ENCODE measurements around the gene A4GNT. TPM values are rescaled to one million over a fixed set of nuclear protein-coding genes. Genes with fewer than 3 reads are reported as not detected.

Gene A4GNT
- polyA plus RNA-seq, 1 donor from 2014 or later: not detected

- no peak overlapping the region for H3K27ac ChIP-seq (ENCODE audit: low read length)
- H3K79me2 ChIP-seq (replicated peaks; ENCODE audit: insufficient read depth, low read length): no peaks in the 10 kb centered on the region
Measured at GRCh38 chr3:138124188-138124587, 8.0 kb downstream of the A4GNT start.

DNA sequence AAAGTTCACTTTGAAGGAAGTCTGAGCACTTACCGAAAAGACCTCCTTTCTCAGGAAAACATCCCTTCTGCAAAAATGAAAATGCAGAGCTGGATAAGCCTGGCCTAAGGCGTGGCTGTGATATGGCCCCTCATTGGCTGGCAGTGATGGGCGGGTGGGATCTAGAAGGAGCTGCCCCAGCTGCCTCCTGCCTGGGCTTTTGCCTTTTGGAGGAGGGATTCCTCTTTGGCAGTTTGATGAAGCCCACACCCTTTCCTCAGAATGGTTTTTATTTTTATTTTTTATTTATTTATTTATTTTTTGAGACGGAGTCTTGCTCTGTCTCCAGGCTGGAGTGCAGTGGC is 12.8 kb downstream of the A4GNT start:
- TF ChIP-seq CTCF (IDR thresholded peaks at IDR 0.05; ENCODE audit: poor library complexity, severe bottlenecking): no peak
- TF ChIP-seq EP300 (conservative IDR thresholded peaks at IDR 0.05; ENCODE audit: poor library complexity, severe bottlenecking): no peak
- TF ChIP-seq SMC3 (conservative IDR thresholded peaks at IDR 0.05; ENCODE audit: poor library complexity): no peak
- no peak for TF ChIP-seq EZH2 (IDR thresholded peaks at IDR 0.05; ENCODE audit: borderline replicate concordance, insufficient read depth, low read length, poor library complexity, severe bottlenecking)
- TF ChIP-seq, protein P1, sequence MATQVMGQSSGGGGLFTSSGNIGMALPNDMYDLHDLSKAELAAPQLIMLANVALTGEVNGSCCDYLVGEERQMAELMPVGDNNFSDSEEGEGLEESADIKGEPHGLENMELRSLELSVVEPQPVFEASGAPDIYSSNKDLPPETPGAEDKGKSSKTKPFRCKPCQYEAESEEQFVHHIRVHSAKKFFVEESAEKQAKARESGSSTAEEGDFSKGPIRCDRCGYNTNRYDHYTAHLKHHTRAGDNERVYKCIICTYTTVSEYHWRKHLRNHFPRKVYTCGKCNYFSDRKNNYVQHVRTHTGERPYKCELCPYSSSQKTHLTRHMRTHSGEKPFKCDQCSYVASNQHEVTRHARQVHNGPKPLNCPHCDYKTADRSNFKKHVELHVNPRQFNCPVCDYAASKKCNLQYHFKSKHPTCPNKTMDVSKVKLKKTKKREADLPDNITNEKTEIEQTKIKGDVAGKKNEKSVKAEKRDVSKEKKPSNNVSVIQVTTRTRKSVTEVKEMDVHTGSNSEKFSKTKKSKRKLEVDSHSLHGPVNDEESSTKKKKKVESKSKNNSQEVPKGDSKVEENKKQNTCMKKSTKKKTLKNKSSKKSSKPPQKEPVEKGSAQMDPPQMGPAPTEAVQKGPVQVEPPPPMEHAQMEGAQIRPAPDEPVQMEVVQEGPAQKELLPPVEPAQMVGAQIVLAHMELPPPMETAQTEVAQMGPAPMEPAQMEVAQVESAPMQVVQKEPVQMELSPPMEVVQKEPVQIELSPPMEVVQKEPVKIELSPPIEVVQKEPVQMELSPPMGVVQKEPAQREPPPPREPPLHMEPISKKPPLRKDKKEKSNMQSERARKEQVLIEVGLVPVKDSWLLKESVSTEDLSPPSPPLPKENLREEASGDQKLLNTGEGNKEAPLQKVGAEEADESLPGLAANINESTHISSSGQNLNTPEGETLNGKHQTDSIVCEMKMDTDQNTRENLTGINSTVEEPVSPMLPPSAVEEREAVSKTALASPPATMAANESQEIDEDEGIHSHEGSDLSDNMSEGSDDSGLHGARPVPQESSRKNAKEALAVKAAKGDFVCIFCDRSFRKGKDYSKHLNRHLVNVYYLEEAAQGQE (IDR thresholded peaks at IDR 0.05; ENCODE audit: borderline replicate concordance): no peak
- no peak for TF ChIP-seq MXI1 (conservative IDR thresholded peaks at IDR 0.05; ENCODE audit: poor library complexity, severe bottlenecking)
- no peak for TF ChIP-seq POLR2AphosphoS5 (IDR thresholded peaks at IDR 0.05)
- no peak for TF ChIP-seq TAF1 (IDR thresholded peaks at IDR 0.05; ENCODE audit: low read depth)
- no peak for TF ChIP-seq RAD21 (conservative IDR thresholded peaks at IDR 0.05)
- Histone ChIP-seq H3K79me2 (replicated peaks; ENCODE audit: insufficient read depth, low read length) (peaks cover 3% of the 10 kb centered on the region), H2AFZ (ENCODE audit: low read depth, low read length) (no peak overlapping the region), H3K4me3 (ENCODE audit: low read length) (no peak overlapping the region), H3K36me3 (ENCODE audit: insufficient read depth, low read length) (no peaks in the 10 kb centered on the region), H3F3A (ENCODE audit: insufficient read depth, low read length, poor library complexity, severe bottlenecking) (no peaks in the 10 kb centered on the region), H3K9me3 (ENCODE audit: low read length) (no peaks in the 10 kb centered on the region), H4K20me1 (ENCODE audit: insufficient read depth) (no peaks in the 10 kb centered on the region), H3K27me3 (ENCODE audit: insufficient read depth, low read depth, low read length) (no peaks in the 10 kb centered on the region), H3K9me2 (ENCODE audit: insufficient read depth, low read length) (no peaks in the 10 kb centered on the region), H3K27ac (ENCODE audit: low read length) (no peak overlapping the region), H3K4me2 (ENCODE audit: low read length) (no peak overlapping the region), H3K9ac (ENCODE audit: low read length) (no peak overlapping the region)

More at GRCh38 chr3:138124188-138124587, 8.0 kb downstream of the A4GNT start:
- Histone ChIP-seq H3K36me3 (ENCODE audit: insufficient read depth, low read length) (no peaks in the 10 kb centered on the region), H4K20me1 (ENCODE audit: insufficient read depth) (no peaks in the 10 kb centered on the region), H3K27me3 (ENCODE audit: insufficient read depth, low read depth, low read length) (no peaks in the 10 kb centered on the region), H3F3A (ENCODE audit: insufficient read depth, low read length, poor library complexity, severe bottlenecking) (no peaks in the 10 kb centered on the region), H3K9me2 (ENCODE audit: insufficient read depth, low read length) (no peaks in the 10 kb centered on the region), H3K4me3 (ENCODE audit: low read length) (no peak overlapping the region), H3K4me2 (ENCODE audit: low read length) (no peak overlapping the region), H3K9ac (ENCODE audit: low read length) (no peak overlapping the region), H2AFZ (ENCODE audit: low read depth, low read length) (no peak overlapping the region), H3K9me3 (ENCODE audit: low read length) (no peaks in the 10 kb centered on the region)
- TF ChIP-seq SMC3 (conservative IDR thresholded peaks at IDR 0.05; ENCODE audit: poor library complexity) (no peak), CTCF (IDR thresholded peaks at IDR 0.05; ENCODE audit: poor library complexity, severe bottlenecking) (no peak), EP300 (conservative IDR thresholded peaks at IDR 0.05; ENCODE audit: poor library complexity, severe bottlenecking) (no peak), TAF1 (IDR thresholded peaks at IDR 0.05; ENCODE audit: low read depth) (no peak)

All from neural cell (in vitro differentiated cells).